Body of pancreas (tissue), 4 donors: ENCODE measurements around the gene COL9A3.

Source experiments
- CTCF ChIP-seq, 7 experiments: fragments of 450-650 bp in 4 of 7; fragments of 200-600 bp in 3 of 7; sonication (generic) in 3 of 7; IDR thresholded peaks; one replicate each; pipeline ENCODE4 v1.5.1; 2016 to 2019; ENCODE audit warnings: antibody characterized with exemption in 7 of 7
- POLR2A ChIP-seq, 3 donors: fragments of 450-650 bp; IDR thresholded peaks; one replicate each; pipeline ENCODE4 v1.6.1; 2016; ENCODE audit warnings: antibody characterized with exemption in 3 of 3, mild to moderate bottlenecking in 2 of 3

GRCh38 chr20:62776035-62776691 is 40.7 kb upstream of the COL9A3 start:
- TF ChIP-seq CTCF (IDR thresholded peaks at IDR 0.05) (no peak), POLR2A (IDR thresholded peaks at IDR 0.05) (no peak)
